Measurements from ENCODE around the gene DAPK1.

GRCh38 chr9:87530716-87531115, 33.0 kb downstream of the DAPK1 start:
- TF ChIP-seq POLR2A (IDR thresholded peaks at IDR 0.05) (no peak), CTCF (IDR thresholded peaks at IDR 0.05) (no peak), EP300 (IDR thresholded peaks at IDR 0.05) (no peak)

All from stomach (tissue), 4 donors.